ENCODE results near the gene CTNND1.
"Not testable (repeated sequence)": the region's sequence is repeated elsewhere in the genome, so short reads cannot be mapped to it uniquely, and the experiment has no call there.

CTNND1 gene

GRCh38 chr11:57761301-57762234, at the start of gene CTNND1:
Gene CTNND1 (plus strand): TSS chr11:57761802. CDS start chr11:57791479, 29,677 bp downstream.
- DNase-seq (ENCODE audit: low read depth in 4 of 4, low spot score in 1 of 4): no peak

- peak; percentile 67 to 89 (median 77) for DNase-seq (ENCODE audit: low read depth in 4 of 4, low spot score in 1 of 4)
Observed at GRCh38 chr11:57712256-57713150, 49.1 kb upstream of the CTNND1 start, which contains the start of gene TMX2. Gene TMX2 (plus strand): TSS chr11:57712593. CDS start chr11:57712619, 26 bp downstream.

- DNase-seq (ENCODE audit: low read depth in 4 of 4, low spot score in 1 of 4): no peak
Observed at GRCh38 chr11:57713835-57714234, 47.8 kb upstream of the CTNND1 start.

GRCh38 chr11:57716726-57717125, 44.9 kb upstream of the CTNND1 start:
- not testable (repeated sequence) for DNase-seq (ENCODE audit: low read depth in 4 of 4, low spot score in 1 of 4)

- no peak for DNase-seq (ENCODE audit: low read depth in 4 of 4, low spot score in 1 of 4)
Observed at GRCh38 chr11:57727185-57727584, 34.4 kb upstream of the CTNND1 start.

- DNase-seq (ENCODE audit: low read depth in 4 of 4, low spot score in 1 of 4): no peak
Observed at GRCh38 chr11:57728829-57729228, 32.8 kb upstream of the CTNND1 start.

GRCh38 chr11:57729479-57729878, 32.1 kb upstream of the CTNND1 start:
- DNase-seq (ENCODE audit: low read depth in 4 of 4, low spot score in 1 of 4): no peak

- no peak for DNase-seq (ENCODE audit: low read depth in 4 of 4, low spot score in 1 of 4)
Observed at GRCh38 chr11:57732661-57733060, 28.9 kb upstream of the CTNND1 start.

- DNase-seq (ENCODE audit: low read depth in 4 of 4, low spot score in 1 of 4): no peak
Observed at GRCh38 chr11:57735619-57736298, 25.8 kb upstream of the CTNND1 start.

- DNase-seq (ENCODE audit: low read depth in 4 of 4, low spot score in 1 of 4): peak; percentile 82 to 94 (median 90)
Observed at GRCh38 chr11:57741132-57742086, 20.2 kb upstream of the CTNND1 start, which contains the start of gene SELENOH. Gene SELENOH (plus strand): TSS chr11:57741491. CDS start chr11:57741596, 105 bp downstream.

GRCh38 chr11:57742087-57742452, 19.5 kb upstream of the CTNND1 start:
- no peak for DNase-seq (ENCODE audit: low read depth in 4 of 4, low spot score in 1 of 4)

- DNase-seq (ENCODE audit: low read depth in 4 of 4, low spot score in 1 of 4): no peak
Observed at GRCh38 chr11:57744357-57744756, 17.2 kb upstream of the CTNND1 start.

- no peak for DNase-seq (ENCODE audit: low read depth in 4 of 4, low spot score in 1 of 4)
Observed at GRCh38 chr11:57745206-57745605, 16.4 kb upstream of the CTNND1 start.

- no peak for DNase-seq (ENCODE audit: low read depth in 4 of 4, low spot score in 1 of 4)
Observed at GRCh38 chr11:57746920-57747319, 14.7 kb upstream of the CTNND1 start.

GRCh38 chr11:57751176-57751575, 10.4 kb upstream of the CTNND1 start:
- no peak for DNase-seq (ENCODE audit: low read depth in 4 of 4, low spot score in 1 of 4)

- no peak for DNase-seq (ENCODE audit: low read depth in 4 of 4, low spot score in 1 of 4)
Observed at GRCh38 chr11:57751676-57752253, 9.8 kb upstream of the CTNND1 start, which contains the start of gene BTBD18. Gene BTBD18 (minus strand): TSS chr11:57751819. CDS start chr11:57751188, 631 bp downstream.

- no peak for DNase-seq (ENCODE audit: low read depth in 4 of 4, low spot score in 1 of 4)
Observed at GRCh38 chr11:57752954-57753353, 8.6 kb upstream of the CTNND1 start.

- DNase-seq (ENCODE audit: low read depth in 4 of 4, low spot score in 1 of 4): no peak
Observed at GRCh38 chr11:57758174-57758573, 3.4 kb upstream of the CTNND1 start.

- DNase-seq (ENCODE audit: low read depth in 4 of 4, low spot score in 1 of 4): no peak
Observed at GRCh38 chr11:57762235-57762861, 746 bp downstream of the CTNND1 start.

Measured in stimulated activated CD4-positive, alpha-beta T cell treated with anti-CD3 and anti-CD28 coated beads, Interleukin-1b, Interleukin-23, amount 100 ng/mL, for 24 hours (primary cell).